Epidermal melanocyte (primary cell): ENCODE data around the gene SON.

ENCODE experiments used
- DNase-seq: peaks from one replicate; pipeline ENCODE4 v3.0.0; 2011; ENCODE audit warnings: low spot score; ENCODE audit not compliant: insufficient read length

SON gene

DNA sequence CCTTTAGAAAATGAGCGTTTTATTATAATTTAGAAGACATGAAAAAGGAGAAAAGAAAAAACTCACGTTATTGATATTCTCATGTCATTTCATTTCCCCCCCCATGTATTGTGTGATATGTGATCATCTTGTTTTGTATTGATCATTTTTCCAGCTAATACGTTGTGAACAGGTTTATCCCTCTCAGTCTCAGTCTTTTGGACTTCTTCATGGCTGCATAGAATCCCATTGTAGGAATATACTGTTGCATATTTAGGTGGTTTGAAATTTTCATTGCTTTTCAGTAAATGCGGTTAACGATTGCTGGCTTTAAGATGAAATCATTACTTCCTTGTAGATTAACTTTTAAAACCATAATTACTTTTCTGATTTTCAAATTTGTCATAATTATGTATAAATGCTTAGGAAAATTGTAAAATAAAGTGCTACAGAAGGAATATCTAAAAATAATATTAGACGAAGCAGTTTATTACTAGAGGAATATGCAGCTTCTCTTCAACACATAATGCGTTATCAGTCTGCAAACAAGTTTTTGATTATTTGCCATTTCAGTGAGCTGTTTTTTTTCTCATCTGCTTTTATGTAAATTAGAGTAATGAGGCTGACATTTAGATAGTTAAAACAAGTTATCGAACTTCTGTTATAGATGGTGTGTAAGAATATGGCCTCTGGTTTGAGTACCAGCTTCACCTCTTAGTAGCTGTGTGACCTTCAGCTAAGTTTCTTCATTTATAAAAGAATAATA, 1.8 kb downstream of the SON start:
- no peak for DNase-seq

DNA sequence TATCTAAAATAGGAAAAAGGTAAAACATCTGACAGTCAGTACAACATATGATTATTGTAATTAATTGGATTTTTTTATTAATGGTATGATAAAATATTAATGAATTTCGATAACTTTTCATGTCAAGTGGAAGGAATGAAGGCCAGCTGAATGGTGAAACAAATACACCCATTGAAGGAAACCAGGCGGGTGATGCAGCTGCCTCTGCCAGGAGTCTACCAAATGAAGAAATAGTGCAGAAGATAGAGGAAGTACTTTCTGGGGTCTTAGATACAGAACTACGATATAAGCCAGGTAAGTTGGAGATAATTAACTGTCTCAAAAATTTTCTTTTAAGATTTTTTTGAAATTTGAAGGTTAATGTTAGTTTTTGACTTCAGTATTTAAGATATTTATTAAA, 3.2 kb downstream of the SON start:
- no peak for DNase-seq

DNA sequence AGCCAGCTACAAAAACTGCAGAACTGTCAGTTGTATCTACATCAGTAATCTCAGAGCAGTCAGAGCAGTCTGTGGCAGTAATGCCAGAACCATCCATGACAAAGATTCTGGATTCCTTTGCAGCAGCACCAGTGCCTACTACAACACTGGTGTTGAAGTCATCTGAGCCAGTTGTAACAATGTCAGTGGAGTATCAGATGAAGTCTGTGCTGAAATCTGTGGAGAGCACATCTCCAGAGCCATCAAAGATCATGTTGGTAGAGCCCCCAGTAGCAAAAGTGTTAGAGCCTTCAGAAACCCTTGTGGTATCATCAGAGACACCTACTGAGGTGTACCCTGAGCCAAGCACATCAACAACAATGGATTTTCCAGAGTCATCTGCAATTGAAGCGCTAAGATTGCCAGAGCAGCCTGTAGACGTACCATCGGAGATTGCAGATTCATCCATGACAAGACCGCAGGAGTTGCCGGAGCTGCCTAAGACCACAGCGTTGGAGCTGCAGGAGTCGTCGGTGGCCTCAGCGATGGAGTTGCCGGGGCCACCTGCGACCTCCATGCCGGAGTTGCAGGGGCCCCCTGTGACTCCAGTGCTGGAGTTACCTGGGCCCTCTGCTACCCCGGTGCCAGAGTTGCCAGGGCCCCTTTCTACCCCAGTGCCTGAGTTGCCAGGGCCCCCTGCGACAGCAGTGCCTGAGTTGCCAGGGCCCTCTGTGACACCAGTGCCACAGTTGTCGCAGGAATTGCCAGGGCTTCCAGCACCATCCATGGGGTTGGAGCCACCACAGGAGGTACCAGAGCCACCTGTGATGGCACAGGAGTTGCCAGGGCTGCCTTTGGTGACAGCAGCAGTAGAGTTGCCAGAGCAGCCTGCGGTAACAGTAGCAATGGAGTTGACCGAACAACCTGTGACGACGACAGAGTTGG, 7.3 kb downstream of the SON start:
- no peak for DNase-seq

- DNase-seq = no peak
Observed at GRCh38 chr21:33550772-33551660, 8.2 kb downstream of the SON start.

- no peak for DNase-seq
Observed at GRCh38 chr21:33551664-33552063, 8.8 kb downstream of the SON start.

DNA sequence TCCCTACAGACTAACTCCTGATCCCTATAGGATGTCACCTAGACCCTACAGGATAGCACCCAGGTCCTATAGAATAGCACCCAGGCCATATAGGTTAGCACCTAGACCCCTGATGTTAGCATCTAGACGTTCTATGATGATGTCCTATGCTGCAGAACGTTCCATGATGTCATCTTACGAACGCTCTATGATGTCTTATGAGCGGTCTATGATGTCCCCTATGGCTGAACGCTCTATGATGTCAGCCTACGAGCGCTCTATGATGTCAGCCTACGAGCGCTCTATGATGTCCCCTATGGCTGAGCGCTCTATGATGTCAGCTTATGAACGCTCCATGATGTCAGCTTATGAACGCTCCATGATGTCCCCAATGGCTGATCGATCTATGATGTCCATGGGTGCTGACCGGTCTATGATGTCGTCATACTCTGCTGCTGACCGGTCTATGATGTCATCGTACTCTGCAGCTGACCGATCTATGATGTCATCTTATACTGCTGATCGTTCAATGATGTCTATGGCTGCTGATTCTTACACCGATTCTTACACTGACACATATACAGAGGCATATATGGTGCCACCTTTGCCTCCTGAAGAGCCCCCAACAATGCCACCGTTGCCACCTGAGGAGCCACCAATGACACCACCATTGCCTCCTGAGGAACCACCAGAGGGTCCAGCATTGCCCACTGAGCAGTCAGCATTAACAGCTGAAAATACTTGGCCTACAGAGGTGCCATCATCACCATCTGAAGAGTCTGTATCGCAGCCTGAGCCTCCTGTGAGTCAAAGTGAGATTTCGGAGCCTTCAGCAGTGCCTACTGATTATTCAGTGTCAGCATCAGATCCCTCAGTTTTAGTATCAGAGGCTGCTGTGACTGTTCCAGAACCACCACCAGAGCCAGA, 9.5 kb downstream of the SON start:
- no peak for DNase-seq

- no peak for DNase-seq
Observed at GRCh38 chr21:33552999-33553598, 10.3 kb downstream of the SON start.

DNA sequence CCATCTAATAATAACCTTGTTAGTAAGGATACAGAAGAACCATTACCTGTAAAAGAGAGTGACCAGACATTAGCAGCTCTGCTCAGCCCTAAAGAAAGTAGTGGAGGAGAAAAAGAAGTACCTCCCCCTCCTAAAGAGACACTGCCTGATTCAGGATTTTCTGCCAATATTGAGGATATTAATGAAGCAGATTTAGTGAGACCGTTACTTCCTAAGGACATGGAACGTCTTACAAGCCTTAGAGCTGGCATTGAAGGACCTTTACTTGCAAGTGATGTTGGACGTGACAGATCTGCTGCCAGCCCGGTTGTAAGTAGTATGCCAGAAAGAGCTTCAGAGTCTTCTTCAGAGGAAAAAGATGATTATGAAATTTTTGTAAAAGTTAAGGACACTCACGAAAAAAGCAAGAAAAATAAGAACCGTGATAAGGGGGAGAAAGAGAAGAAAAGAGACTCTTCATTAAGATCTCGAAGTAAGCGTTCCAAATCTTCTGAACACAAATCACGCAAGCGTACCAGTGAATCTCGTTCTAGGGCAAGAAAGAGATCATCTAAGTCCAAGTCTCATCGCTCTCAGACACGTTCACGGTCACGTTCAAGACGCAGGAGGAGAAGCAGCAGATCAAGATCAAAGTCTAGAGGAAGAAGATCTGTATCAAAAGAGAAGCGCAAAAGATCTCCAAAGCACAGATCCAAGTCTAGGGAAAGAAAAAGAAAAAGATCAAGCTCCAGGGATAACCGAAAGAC, 11.6 kb downstream of the SON start:
- no peak for DNase-seq

- no peak for DNase-seq
Observed at GRCh38 chr21:33554982-33555344, 12.1 kb downstream of the SON start.

DNA sequence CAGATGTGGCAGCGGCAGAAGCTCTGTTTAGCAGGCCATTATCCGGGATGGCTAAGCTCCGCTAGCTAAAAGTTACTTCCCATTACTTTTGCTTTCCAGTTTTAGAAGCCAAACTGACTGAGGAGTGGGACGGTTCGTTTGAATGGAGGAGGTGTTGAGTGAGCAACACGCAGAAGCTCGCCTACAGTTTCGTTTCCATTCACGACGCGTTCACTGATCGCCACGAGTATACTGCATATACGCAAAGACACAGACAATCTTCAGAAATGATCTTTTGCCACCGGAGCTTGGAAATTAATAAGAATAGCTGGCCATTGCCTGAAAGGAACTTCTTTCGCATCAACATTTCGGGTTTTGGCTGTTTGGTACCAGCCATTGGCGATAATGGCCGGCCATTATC, 14.6 kb downstream of the SON start:
- DNase-seq = no peak

GRCh38 chr21:33558777-33559421, 16.1 kb downstream of the SON start:
- DNase-seq = no peak

DNA sequence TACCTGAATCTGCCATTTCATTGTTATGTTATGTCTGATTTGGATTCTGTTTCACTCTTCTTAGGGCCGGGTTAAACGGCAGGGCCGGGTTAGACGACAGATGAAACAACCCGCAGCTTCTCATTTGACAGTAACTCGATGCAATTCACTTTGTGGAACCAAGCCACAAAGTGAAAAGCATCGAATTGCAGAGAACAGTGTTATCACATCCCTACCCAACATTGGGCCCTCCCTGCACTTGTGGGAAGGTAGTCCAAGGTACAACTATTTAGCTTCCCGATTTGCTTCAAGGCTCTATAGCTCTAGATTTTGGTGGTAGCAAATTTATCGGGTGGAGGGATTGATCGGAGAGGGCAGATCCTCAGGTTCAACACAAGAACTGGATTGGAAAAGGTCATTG, 17.0 kb downstream of the SON start:
- DNase-seq = no peak

DNA sequence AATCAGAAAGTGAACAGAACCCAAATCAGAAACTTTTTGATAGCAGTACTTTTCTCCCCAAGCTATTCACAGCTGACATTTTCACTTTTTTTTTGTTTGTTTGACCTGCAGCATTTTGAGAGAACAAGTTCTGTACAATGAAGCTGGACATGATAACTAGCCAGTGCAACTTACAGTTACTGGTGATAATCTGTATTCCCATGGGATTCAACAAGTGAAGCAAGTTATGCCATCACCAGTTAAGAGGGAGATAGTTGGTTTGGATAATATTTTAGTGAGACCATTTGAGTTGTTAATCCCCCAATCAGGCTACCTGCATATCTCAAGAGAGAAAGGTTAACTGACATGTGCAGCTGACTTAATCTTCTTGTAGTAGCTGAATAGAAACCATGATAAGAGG, 18.1 kb downstream of the SON start:
- no peak for DNase-seq

GRCh38 chr21:33561373-33561772, 18.5 kb downstream of the SON start:
- no peak for DNase-seq

DNA sequence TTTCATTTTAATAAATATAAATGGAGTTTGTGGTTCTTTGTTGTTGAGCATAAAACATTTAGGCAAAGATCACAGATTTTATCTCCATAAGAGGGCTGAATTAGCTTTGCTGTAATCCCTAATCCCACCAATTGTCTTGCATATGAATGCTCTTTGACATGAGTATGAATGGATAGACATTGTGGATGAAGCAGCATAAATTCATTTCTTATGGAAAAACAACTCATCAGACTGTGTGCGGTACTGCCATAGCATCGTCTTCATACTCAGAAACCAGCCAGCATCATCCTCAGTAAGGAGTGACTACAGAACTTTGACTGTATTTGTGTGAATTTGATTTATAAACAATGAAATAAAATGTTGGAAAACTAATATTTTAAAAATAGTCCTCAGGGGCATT, 19.6 kb downstream of the SON start:
- no peak for DNase-seq

DNA sequence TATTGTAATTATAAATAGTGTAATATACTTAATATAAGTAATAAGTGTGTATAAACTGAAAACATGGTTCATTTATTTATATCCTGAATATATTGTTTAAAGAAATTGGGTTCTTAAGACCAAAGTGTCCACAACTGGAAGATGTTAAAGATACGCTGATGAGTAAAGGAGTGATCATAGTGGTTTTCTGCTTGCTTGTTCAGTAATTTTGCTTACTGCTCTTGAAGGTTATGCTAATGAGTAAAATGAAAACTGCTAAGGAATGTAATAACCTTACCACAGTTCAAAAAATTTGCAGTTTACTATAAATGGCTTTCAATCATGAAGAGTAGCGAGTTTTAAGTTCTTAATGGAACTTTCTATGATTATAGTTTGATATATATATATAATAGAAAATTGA, 23.7 kb downstream of the SON start:
- no peak for DNase-seq

DNA sequence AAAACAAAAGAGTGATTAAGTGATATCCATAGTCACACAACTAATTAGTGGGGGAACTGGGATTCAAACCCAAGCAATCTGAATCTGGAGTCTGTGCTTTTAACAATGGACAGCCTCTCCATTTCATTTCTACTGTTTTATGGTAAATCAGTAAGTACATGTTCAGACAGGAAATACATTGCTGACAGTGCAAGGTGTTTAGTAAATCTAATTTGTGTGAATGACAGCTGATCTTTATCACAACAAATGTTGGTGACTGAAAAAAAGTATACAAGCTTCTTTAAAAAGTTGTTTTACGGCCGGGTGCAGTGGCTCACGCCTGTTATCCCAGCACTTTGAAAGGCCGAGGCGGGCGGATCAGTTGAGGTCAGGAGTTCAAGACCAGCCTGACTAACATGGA, 25.1 kb downstream of the SON start:
- no peak for DNase-seq

- DNase-seq = no peak
Observed at GRCh38 chr21:33568448-33568847, 25.6 kb downstream of the SON start.

GRCh38 chr21:33569991-33570390, 27.2 kb downstream of the SON start:
- DNase-seq = no peak
